BLaER1 (cell line): ENCODE data around the gene SNX19.

Experiments
- H3K27ac ChIP-seq: shearing (Covaris generic); formaldehyde crosslinking; 2 replicates; pipeline ENCODE4 v1.8.1; 2022
- H3K27me3 ChIP-seq: shearing (Covaris generic); formaldehyde crosslinking; 2 replicates; pipeline ENCODE4 v1.8.1; 2022
- H3K36me3 ChIP-seq: shearing (Covaris generic); formaldehyde crosslinking; 2 replicates; pipeline ENCODE4 v1.8.1; 2022
- H3K4me1 ChIP-seq: shearing (Covaris generic); formaldehyde crosslinking; 2 replicates; pipeline ENCODE4 v1.8.1; 2022
- H3K4me2 ChIP-seq: shearing (Covaris generic); formaldehyde crosslinking; 2 replicates; pipeline ENCODE4 v1.8.1; 2022
- H3K4me3 ChIP-seq: shearing (Covaris generic); formaldehyde crosslinking; 2 replicates; pipeline ENCODE4 v1.8.1; 2022
- H3K9ac ChIP-seq: shearing (Covaris generic); formaldehyde crosslinking; 2 replicates; pipeline ENCODE4 v1.8.1; 2022
- H3K9me3 ChIP-seq: shearing (Covaris generic); formaldehyde crosslinking; 2 replicates; pipeline ENCODE4 v1.8.1; 2022
- H4K20me1 ChIP-seq: shearing (Covaris generic); formaldehyde crosslinking; 2 replicates; pipeline ENCODE4 v1.8.1; 2022
- Cebpa-rat ChIP-seq: shearing (Covaris generic); IDR thresholded peaks from 2 replicates; pipeline ENCODE4 v1.8.1; 2022

Gene SNX19

DNA sequence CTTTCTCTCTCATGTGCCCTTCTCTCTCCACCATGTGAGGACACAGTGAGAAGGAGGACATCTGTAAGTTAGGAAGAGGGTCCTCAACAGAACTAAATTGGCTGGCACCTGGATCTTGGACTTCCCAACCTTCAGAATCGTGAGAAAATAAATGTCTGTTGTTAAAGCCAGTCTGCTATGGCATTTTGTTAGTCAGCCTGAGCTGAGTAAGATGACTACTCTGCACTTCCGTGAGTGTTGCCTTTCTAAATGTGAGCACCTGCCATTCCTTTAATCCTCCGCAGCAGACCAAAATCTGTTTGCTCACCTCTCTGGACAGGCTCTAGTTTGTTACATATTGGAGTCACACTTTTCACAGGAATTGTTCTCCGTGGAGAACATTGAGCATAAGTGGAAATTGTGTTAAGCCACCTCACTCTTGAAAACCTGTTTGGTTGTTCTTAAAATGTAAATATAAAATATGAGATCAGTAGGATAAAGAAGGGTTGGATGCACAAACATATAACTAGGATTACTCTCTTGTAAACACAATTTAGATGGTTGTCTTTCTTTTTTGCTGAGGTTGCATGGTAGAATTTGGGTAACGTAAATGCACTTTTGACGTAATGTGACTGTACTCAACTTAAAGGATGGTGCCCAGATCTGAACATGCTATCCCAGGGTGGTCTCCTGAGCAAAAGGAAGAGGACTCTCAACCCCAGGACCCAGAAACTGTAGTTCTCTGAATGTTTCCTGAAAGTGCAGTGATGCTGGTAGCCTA, 65.9 kb downstream of the SNX19 start:
- Histone ChIP-seq H3K4me3 (no peak overlapping the region), H3K4me2 (no peak overlapping the region), H3K27ac (no peak overlapping the region), H3K9ac (no peak overlapping the region), H4K20me1 (no peaks in the 10 kb centered on the region), H3K4me1 (peaks cover 14% of the 10 kb centered on the region), H3K9me3 (no peaks in the 10 kb centered on the region), H3K36me3 (no peaks in the 10 kb centered on the region), H3K27me3 (no peaks in the 10 kb centered on the region)
- TF ChIP-seq Cebpa-rat, result no peak

DNA sequence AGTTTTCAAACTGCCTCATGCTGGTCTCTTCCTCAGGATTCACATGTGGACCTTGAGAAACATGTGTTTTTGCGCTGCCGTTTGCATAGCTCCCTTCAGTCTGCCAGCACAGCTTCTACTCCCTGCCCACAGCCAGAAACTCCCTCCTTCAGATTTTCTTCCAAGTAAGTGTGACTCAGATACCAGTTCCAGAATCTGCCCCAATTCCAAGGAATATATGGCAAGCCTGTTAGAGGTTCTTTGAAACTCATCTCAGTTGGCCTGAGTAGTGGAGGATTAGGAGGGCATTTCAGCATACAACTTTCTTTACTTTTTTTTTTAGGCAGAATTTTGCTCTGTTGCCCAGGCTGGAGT, 67.1 kb downstream of the SNX19 start:
- Histone ChIP-seq H4K20me1 (no peaks in the 10 kb centered on the region), H3K4me1 (peaks cover 3% of the 10 kb centered on the region), H3K4me3 (no peak overlapping the region), H3K9me3 (no peaks in the 10 kb centered on the region), H3K9ac (no peak overlapping the region), H3K27ac (no peak overlapping the region), H3K4me2 (no peak overlapping the region), H3K36me3 (no peaks in the 10 kb centered on the region), H3K27me3 (no peaks in the 10 kb centered on the region)
- no peak for TF ChIP-seq Cebpa-rat

GRCh38 chr11:130848361-130849214, 67.7 kb downstream of the SNX19 start:
- Histone ChIP-seq H3K4me1 (no peaks in the 10 kb centered on the region), H3K4me2 (no peak overlapping the region), H3K27me3 (no peaks in the 10 kb centered on the region), H4K20me1 (no peaks in the 10 kb centered on the region), H3K9me3 (no peaks in the 10 kb centered on the region), H3K4me3 (no peak overlapping the region), H3K36me3 (no peaks in the 10 kb centered on the region), H3K9ac (no peak overlapping the region), H3K27ac (no peak overlapping the region)
- no peak for TF ChIP-seq Cebpa-rat

GRCh38 chr11:130847517-130847916, 68.8 kb downstream of the SNX19 start:
- Histone ChIP-seq H3K27ac (no peak overlapping the region), H4K20me1 (no peaks in the 10 kb centered on the region), H3K9ac (no peak overlapping the region), H3K4me2 (no peak overlapping the region), H3K27me3 (no peaks in the 10 kb centered on the region), H3K9me3 (no peaks in the 10 kb centered on the region), H3K36me3 (no peaks in the 10 kb centered on the region), H3K4me3 (no peak overlapping the region), H3K4me1 (no peaks in the 10 kb centered on the region)
- no peak for TF ChIP-seq Cebpa-rat

- no peaks in the 10 kb centered on the region for H3K4me1 ChIP-seq
- no peaks in the 10 kb centered on the region for H3K36me3 ChIP-seq
- H4K20me1 ChIP-seq, result no peaks in the 10 kb centered on the region
- H3K4me3 ChIP-seq, result no peak overlapping the region
- no peaks in the 10 kb centered on the region for H3K27me3 ChIP-seq
- H3K9ac ChIP-seq, result no peak overlapping the region
- TF ChIP-seq Cebpa-rat, result no peak
- no peaks in the 10 kb centered on the region for H3K9me3 ChIP-seq
- H3K27ac ChIP-seq, result no peak overlapping the region
- H3K4me2 ChIP-seq, result no peak overlapping the region
Observed at GRCh38 chr11:130846606-130847005, 69.7 kb downstream of the SNX19 start.

DNA sequence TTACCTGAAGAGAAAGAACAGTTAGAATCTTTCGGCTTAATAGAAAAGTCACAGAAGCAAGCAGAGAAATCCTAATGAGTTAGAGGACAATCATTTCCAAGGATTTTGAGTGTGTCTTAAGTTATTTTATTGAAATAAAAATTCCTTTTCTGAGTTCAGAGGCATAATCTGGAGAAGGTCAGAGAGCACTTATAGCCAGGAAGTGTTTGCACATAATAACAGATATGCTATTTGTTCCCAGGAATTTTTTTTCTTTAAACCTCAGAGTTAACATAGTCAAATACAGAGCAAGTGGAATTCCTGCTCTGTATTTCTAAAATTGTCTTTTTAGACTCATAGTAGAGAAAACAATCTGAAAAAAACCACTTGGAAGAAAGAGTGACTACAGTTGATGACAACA, 74.3 kb downstream of the SNX19 start:
- H3K9ac ChIP-seq, result no peak overlapping the region
- no peaks in the 10 kb centered on the region for H4K20me1 ChIP-seq
- no peak overlapping the region for H3K4me3 ChIP-seq
- no peaks in the 10 kb centered on the region for H3K4me1 ChIP-seq
- TF ChIP-seq Cebpa-rat, result no peak
- H3K27ac ChIP-seq, result no peak overlapping the region
- H3K9me3 ChIP-seq, result peaks cover 8% of the 10 kb centered on the region; the same call in 1 of the 2 replicates
- no peaks in the 10 kb centered on the region for H3K27me3 ChIP-seq
- H3K4me2 ChIP-seq, result no peak overlapping the region
- H3K36me3 ChIP-seq, result no peaks in the 10 kb centered on the region

GRCh38 chr11:130840679-130841078, 75.6 kb downstream of the SNX19 start:
- Histone ChIP-seq H3K4me2 (no peak overlapping the region), H3K4me3 (no peak overlapping the region), H3K27me3 (no peaks in the 10 kb centered on the region), H3K4me1 (no peaks in the 10 kb centered on the region), H3K9ac (no peak overlapping the region), H3K27ac (no peak overlapping the region), H4K20me1 (no peaks in the 10 kb centered on the region), H3K9me3 (peaks cover 8% of the 10 kb centered on the region; the same call in 1 of the 2 replicates), H3K36me3 (no peaks in the 10 kb centered on the region)
- no peak for TF ChIP-seq Cebpa-rat

DNA sequence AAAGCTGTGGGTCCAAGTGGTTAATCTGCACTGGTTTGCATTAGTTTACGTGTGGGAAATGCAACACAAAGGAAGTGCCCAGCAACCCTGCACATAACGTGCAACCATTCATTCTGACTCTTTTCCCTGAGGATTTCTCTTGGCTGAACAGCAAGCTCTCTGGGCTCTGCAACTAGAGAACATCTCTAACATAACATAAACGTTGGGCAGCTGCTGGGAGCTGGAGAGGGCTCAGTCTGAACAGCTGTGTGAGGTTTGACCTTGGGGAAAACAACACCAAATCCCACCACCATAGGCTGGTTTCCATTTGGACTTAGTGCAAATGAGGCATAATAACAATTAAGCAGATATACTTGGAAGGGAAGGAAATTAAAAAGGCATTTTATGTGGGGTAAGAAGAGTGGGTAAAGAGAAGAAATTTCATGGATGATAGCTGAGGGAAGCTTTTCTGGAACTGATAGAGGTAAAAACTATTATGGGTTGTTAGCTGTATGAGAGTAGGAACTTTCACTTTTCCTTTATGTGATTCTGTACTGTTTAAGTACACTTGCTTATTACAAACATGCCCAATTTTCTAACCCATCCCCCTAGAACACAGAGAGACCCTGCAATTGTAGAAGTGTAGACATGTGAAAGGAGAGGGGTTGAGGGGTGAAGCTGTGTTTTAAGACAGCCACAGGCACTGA, 76.2 kb downstream of the SNX19 start:
- no peaks in the 10 kb centered on the region for H3K27me3 ChIP-seq
- H3K36me3 ChIP-seq, result no peaks in the 10 kb centered on the region
- TF ChIP-seq Cebpa-rat, result no peak
- peaks cover 8% of the 10 kb centered on the region; the same call in 1 of the 2 replicates for H3K9me3 ChIP-seq
- H3K4me1 ChIP-seq, result no peaks in the 10 kb centered on the region
- H3K4me3 ChIP-seq, result no peak overlapping the region
- no peak overlapping the region for H3K9ac ChIP-seq
- H4K20me1 ChIP-seq, result no peaks in the 10 kb centered on the region
- no peak overlapping the region for H3K4me2 ChIP-seq
- H3K27ac ChIP-seq, result no peak overlapping the region

DNA sequence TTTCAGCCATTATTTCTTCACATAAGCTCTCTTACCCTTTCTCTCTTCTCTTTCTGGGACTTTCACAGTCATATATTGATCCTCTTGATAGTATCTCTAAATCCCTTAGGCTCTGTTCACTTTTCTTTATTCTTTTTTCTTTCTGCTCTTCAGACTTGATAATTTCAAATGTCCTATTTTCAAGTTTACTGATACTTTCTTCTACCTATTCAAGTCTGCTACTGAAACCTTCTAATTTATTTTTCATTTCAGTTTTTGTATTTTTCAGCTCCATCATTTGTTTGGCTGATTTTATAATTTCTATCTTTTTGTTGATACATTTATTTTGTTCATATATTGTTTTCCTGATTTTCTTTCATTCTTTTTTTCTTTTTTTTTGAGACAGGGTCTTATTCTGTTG, 79.1 kb downstream of the SNX19 start:
- H3K4me2 ChIP-seq, result no peak overlapping the region
- H3K9ac ChIP-seq, result no peak overlapping the region
- no peaks in the 10 kb centered on the region for H3K4me1 ChIP-seq

DNA sequence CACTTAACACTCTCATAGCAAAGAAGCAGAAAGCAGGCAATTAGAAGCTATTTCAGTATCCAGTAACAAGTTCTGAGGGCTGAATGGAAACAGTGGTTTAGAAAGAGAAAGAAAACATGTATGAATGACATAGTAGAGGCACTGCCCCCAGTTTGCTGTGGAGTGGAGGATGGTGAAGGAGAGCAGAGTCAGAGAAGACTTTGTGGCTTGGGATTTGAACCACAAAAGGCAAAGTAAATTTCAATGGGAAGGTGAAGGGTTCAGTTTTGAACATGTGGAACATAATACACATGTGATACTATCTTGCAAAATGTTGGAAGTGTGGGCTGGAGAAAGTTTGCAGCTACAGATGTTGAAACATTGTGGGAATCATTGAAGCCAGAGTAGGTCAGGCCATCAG, 81.4 kb downstream of the SNX19 start:
- Histone ChIP-seq H3K4me2 (no peak overlapping the region), H3K27me3 (no peaks in the 10 kb centered on the region), H3K9ac (no peak overlapping the region), H3K4me1 (no peaks in the 10 kb centered on the region), H3K4me3 (no peak overlapping the region), H3K9me3 (peaks cover 8% of the 10 kb centered on the region; the same call in 1 of the 2 replicates), H3K36me3 (no peaks in the 10 kb centered on the region), H3K27ac (no peak overlapping the region), H4K20me1 (no peaks in the 10 kb centered on the region)
- TF ChIP-seq Cebpa-rat, result no peak

More for the DNA sequence above, 79.1 kb downstream of the SNX19 start:
- Histone ChIP-seq H3K9me3 (peaks cover 8% of the 10 kb centered on the region; the same call in 1 of the 2 replicates), H3K36me3 (no peaks in the 10 kb centered on the region), H3K27me3 (no peaks in the 10 kb centered on the region), H3K27ac (no peak overlapping the region), H3K4me3 (no peak overlapping the region), H4K20me1 (no peaks in the 10 kb centered on the region)
- no peak for TF ChIP-seq Cebpa-rat
